Measurements from ENCODE around the gene GMPR.
"Not testable (repeated sequence)": the region's sequence is repeated elsewhere in the genome, so short reads cannot be mapped to it uniquely, and the experiment has no call there.

Gene GMPR

DNA sequence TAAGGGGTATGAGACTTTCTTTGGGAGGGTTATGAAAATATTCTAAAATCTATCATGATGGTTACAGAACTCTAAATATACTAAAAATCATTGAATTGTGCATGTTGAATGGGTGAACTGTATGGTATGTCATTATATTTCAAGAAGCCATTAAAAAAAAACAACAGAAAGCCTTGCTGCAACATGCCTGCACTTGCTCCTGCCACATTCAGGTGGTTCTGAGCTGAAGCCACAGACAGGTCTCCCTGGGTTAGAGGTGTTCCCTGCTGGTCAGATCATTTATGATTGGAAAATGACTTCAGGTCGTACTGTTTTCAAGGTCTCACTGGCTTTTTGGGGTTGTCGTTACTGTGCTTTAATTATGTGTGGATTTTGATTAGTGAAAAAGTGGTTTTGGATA, 13.3 kb downstream of the GMPR start:
- DNase-seq: no peak

- no peak for DNase-seq
Measured at GRCh38 chr6:16252686-16253299, 14.4 kb downstream of the GMPR start.

DNA sequence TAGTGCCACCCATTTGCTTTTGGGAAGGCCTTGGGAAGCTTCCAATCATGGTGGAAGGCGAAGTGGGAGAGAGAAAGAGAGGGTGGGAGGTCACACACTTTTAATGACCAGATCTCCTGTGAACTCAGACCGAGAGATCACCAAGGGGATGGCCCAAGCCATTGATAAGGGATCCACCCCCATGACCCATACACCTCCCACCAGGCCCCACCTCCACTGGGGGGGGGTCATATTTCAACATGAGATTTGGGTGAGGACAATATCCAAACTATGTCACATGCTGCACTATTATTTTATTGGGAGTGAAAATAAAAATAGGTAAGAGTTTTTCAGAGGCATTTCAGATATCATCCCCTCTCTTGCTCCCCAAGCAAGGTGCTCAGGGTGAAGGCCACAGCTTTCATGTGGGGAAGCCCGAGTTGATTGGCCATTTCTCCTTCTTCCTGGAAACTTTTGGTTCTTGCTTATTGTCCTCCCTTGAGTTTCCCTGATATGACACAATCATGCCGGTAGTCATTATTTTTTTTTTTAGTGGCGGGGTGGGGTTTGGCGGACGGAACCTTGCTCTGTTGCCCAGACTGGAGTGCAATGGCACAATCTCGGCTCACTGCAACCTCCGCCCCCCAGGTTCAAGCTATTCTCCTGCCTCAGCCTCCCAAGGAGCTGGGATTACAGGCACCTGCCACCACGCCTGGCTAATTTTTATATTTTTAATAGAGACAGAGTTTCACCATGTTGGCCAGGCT, 15.2 kb downstream of the GMPR start:
- no peak for DNase-seq

DNA sequence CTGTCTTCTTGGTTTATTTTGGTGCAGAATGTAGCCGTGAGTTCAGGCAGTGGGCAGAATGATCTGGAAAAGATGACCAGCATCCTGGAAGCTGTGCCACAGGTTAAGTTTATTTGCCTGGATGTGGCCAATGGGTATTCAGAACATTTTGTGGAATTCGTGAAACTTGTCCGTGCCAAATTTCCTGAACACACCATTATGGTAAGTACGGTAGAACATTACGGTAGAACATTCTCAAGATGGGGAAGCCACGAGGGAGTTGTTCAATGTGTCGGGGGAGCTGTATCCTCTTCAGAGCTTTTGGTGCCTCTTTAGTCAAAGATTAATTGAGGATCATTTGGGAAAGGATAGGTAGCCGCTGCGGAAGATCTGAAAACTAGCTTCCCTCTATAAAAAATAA, 16.1 kb downstream of the GMPR start:
- no peak for DNase-seq

- no peak for DNase-seq
Measured at GRCh38 chr6:16256781-16257180, 18.4 kb downstream of the GMPR start.

DNA sequence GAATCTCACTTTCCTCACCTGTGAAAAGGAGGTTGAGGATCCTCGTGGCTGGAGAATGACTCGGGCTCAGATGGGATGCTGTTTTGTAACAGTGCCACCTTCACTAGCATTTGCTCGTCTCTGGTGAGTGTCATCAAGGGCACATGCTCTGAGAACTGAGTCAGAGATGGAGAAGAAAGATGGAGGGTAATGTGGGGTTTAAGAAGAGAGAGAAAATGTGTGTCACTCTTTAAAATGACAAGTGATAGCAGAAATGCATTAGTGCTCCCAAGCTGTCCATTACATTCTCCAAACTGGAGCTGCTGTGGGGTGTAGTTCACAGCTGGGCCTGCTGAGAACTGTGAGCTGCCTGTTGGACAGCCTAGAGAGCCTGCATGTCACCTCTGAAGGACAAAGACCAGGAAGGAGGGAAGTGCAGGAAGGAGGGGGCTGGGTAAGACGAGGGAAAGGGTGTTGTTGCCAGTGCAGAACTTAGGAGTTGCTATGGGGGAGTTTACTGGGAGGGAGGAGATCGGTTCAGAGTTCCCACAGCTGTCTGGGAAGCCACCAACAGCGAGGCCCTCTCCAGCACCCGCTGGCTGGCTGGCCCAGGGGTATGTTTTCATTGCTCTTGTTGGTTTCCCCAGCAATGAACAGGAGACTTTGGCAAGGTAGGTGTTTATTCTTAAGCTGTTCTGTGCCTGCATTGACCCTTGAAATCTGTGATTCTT, 19.8 kb downstream of the GMPR start:
- DNase-seq: no peak

- no peak for DNase-seq
Measured at GRCh38 chr6:16258709-16259075, 20.3 kb downstream of the GMPR start.

- not testable (repeated sequence) for DNase-seq
Measured at GRCh38 chr6:16259604-16260003, 21.2 kb downstream of the GMPR start.

DNA sequence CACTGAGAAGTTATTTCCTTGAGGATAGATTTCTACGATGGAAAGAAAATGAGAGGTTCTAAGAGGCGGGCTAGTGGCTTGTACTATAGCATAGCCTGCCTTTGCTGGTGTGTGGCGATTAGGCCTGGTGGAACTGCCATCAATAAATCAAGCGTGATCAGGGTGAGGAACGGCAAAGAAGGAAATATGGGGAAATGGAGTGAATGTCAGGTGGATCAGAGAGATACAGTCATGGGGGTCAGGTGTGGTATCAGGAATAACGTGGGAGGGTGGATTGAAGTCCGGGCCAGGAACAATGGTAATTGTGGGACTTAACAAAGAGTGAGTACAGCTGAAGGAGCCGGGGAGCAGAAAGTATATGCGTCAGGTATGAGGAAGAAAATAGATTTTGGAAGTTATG, 22.2 kb downstream of the GMPR start:
- not testable (repeated sequence) for DNase-seq

DNA sequence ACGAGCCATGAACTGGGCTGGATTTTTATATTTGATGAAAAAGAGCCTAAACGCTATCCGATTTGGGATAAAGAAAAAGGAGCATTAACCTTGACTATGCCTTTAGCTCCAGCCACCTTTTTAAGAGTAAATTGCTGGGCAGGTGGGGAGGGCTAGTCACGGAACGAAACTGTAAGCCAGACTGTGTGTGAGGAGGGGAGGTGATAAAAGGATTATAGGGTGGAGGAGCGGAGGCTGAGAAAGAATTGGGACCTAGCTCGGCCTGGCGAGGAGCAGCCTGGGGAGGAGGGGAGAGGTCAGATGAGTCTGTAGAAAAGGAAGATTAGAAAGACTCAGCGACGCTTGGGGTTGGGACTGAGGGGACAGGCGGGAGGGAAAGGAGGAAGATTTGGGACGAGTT, 24.4 kb downstream of the GMPR start:
- not testable (repeated sequence) for DNase-seq

DNA sequence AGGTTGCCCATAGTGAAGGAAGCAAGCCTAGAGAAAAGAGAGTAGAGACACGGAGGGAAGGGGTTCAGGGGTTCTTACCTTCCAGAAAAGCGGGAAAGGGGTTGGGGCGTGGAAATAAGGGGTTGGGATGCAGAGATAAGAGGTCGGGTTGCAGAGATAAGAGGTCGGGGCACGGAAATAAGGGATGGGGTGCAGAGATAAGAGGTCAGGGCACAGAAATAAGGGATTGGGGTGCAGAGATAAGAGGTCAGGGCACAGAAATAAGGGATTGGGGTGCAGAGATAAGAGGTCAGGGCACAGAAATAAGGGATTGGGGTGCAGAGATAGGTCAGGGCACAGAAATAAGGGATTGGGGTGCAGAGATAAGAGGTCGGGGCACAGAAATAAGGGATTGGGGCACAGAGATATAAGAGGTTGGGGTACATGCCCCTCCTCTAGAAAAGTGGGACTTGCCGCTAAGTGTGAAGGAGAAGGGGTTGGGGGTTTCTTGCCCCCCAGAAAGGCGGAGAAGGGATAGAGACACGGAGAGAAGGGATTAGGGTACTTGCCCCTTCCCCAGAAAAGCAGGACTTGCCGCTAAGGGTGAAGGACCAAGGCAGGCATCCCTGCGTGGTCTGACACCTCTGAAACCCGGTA, 25.2 kb downstream of the GMPR start:
- DNase-seq: not testable (repeated sequence)

GRCh38 chr6:16264785-16265184, 26.4 kb downstream of the GMPR start:
- DNase-seq: no peak

GRCh38 chr6:16265351-16266341, 27.3 kb downstream of the GMPR start:
- DNase-seq: no peak

DNA sequence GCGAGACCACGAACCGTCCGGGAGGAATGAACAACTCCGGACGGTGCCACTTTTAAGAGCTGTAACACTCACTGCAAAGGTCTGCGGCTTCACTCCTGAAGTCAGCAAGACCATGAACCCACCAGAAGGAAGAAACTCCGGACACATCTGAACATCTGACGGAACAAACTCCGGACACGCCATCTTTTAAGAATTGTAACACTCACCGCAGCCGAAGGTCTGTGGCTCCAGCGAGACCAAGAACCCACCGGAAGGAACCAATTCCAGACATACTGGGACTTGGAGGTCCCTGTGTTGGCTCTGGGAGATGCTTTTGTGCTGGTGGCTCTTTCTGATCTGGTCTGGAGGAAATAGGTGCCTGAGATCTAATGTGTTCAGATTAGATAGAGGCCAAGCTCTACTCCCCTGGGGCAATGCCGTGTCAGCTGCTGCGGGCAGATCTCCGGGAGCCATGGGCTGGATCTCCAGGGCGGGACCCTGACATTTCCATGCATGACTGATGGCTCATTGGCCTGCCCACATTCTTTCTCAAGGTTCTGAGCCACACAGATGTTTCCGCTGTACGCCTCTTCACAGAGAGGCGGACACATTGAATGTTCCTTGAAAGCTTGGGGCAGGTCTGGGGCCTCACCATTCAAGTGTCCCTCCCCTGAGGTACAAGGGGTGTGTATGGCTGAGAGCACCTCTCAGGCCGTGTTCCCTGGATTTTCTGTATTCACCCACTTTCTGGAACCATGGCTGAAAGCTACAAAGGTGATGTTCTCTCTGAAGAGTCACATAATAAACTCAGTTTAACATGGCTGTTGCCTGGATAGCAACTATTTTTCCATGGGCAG, 29.3 kb downstream of the GMPR start:
- no peak for DNase-seq

DNA sequence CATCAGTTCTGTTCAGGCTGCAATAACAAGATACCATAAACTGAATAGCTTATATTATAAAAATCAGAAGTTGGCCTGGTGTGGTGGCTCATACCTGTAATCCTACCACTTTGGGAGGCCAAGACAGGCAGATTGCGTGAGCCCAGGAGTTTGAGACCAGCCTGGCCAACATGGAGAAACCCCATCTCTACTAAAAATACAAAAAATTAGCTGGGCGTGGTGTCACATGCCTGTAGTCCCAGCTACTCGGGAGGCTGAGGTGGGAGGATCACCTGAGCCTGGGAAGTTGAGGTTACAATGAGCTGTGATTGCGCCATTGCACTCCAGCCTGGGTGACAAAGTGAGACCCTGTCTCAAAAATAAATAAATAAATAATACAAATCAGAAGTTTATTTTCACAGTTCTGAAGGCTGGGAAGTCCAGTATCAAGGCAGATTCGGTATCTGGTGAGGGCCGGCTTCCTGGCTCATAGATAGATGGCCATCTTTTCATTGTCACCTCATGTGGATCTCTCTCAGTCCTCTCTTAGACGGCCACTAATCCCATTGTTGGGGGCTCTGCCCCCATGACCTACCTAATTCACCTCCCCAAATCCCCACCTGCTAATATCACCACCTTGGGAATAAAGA, 31.2 kb downstream of the GMPR start:
- not testable (repeated sequence) for DNase-seq

DNA sequence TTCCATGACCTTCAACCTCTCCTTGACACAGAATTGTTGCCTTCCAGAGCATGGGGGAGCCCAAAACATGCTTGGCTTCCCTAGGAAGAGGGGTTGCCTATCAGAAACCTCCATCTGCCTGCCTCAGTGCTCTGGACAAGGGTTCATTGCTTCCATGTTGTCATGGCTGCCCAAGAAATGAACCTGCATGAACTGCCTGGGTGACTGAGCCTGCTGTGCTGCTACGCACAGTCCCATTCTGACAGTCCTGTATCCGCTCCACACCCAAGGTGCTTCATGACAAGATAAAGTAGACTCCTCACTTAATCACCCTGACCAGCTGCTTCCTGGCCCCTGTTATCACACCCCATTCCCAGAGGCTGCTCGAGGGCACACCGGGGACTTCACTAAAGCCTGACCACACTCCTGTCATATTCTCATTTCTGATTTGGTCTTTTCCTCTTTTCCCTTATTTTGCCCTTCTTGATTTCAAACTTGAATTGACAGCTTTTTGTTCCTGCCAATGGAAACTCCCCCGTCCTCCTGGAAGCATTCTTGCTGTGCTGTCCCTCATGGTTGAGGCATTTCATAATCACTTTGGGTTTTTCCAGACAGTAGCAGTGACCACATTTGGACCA, 31.9 kb downstream of the GMPR start:
- DNase-seq: no peak

- DNase-seq: no peak
Measured at GRCh38 chr6:16271428-16271827, 33.0 kb downstream of the GMPR start.

DNA sequence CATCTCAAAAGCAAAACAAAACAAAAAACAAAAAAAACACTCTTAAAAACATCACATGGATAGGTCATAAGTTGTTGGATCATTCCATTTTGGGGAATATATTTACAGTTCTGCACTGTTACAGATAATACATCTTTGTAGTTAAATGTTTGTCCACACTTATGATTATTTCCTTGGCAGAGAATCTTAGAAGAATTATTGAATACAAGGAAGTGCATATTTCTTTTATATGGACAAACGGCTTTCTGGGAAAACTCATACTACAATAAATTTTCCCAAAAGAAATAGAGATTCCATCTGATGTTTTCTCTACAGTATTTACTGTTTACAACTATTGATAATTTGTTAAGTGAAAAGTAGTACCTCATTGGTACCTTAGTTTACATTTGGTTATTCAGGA, 33.8 kb downstream of the GMPR start:
- DNase-seq: no peak

DNA sequence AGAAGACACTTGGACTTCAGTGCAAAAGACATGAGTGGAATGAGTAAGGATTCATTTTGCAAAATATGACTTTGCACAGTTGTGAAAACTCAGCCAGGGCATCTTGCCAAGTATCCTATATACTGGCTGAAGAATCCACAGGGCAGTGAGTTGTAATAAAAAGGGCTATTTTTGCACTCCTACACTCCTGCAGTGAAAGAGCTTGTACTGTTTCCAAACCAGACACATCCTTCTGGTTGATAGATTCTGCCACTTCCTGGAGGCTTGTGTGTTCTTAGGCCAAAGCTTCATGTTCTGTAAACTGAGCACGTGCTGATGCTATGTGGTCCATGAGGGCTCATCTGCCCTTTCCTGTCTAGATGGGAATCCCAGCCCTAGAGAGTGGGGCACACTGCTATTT, 34.9 kb downstream of the GMPR start:
- DNase-seq: no peak

DNA sequence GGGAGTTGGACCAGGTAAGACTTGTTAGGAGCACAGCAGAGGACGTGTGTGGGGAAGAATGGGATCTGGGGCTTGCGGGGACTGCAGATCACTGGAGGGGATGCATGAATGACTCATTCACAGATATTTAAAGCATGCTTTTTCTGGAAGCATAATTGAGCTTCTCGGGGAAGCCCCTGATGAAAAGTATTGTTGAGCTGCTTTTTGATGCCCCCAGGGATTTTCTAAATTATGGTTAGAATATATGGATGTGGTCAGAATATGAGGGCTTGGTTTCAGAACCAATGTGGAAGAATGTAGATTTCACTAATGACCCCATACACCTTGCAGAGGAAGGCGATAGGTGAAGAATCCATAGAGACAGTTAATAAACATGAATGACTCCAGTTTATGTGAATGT, 36.1 kb downstream of the GMPR start:
- DNase-seq: no peak

Measured in SIG-M5 (cell line).